ENCODE measurements around the gene MTSS2.
"Not testable (repeated sequence)": the region's sequence is repeated elsewhere in the genome, so short reads cannot be mapped to it uniquely, and the experiment has no call there.

The MTSS2 gene

GRCh38 chr16:70684146-70685060 lies 1.4 kb downstream of the MTSS2 start:
- DNase-seq: no peak

GRCh38 chr16:70683146-70683944 lies 2.5 kb downstream of the MTSS2 start:
- DNase-seq: no peak

GRCh38 chr16:70682239-70683145 lies 3.4 kb downstream of the MTSS2 start:
- DNase-seq: no peak

GRCh38 chr16:70681382-70682238 lies 4.2 kb downstream of the MTSS2 start:
- no peak for DNase-seq

GRCh38 chr16:70680495-70681381 lies 5.1 kb downstream of the MTSS2 start:
- DNase-seq: no peak

GRCh38 chr16:70679671-70680494 lies 6.0 kb downstream of the MTSS2 start:
- DNase-seq: no peak

GRCh38 chr16:70678898-70679670 lies 6.8 kb downstream of the MTSS2 start:
- DNase-seq: no peak

GRCh38 chr16:70678121-70678897 lies 7.5 kb downstream of the MTSS2 start:
- no peak for DNase-seq

- DNase-seq: no peak
These were observed 8.2 kb downstream of the MTSS2 start for GRCh38 chr16:70677499-70678120.

GRCh38 chr16:70676675-70677498 lies 9.0 kb downstream of the MTSS2 start:
- no peak for DNase-seq

GRCh38 chr16:70675851-70676513 lies 9.9 kb downstream of the MTSS2 start:
- no peak for DNase-seq

GRCh38 chr16:70674221-70675014 lies 11.4 kb downstream of the MTSS2 start:
- no peak for DNase-seq

GRCh38 chr16:70670938-70671337 lies 14.9 kb downstream of the MTSS2 start:
- not testable (repeated sequence) for DNase-seq

- no peak for DNase-seq
These were observed 15.7 kb downstream of the MTSS2 start for GRCh38 chr16:70670175-70670574.
